HepG2 (cell line): ENCODE results near the gene SEPTIN10. TPM values are rescaled to one million over a fixed set of nuclear protein-coding genes. Genes with fewer than 3 reads are reported as not detected.
A peak's percentile ranks its signal among the peaks of the same experiment; 100 is the strongest.

Source experiments
- ATAC-seq: fragments of 200-7000 bp; cut with Tn5 transposase; 3 replicates; pipeline ENCODE4 v1.9.1; 2020; ENCODE audit warnings: mild to moderate bottlenecking, moderate library complexity
- BruUV-seq: library from RNA; stranded (reverse); fragments of 400-500 nt; replicated peaks from 2 replicates; lab custom pipeline; 2021; lab: Mats Ljungman, UMichigan
- CTCF ChIA-PET: fragments of 300-600 bp; formaldehyde crosslinking; extraction: SDS; loops from one replicate; lab custom pipeline; 2021; ENCODE audit warnings: low total read pairs, inconsistent platforms, low intra/inter-chr PET ratio; lab: Yijun Ruan, JAX
- POLR2A ChIA-PET: fragments of 350-600 bp; sonication (Branson Sonifier 250); formaldehyde crosslinking; loops from one replicate; lab custom pipeline; 2020; ENCODE audit warnings: antibody characterized with exemption, inconsistent platforms; lab: Yijun Ruan, JAX
- DNase-seq: peaks from one replicate; pipeline ENCODE4 v3.0.0-alpha.2; 2015; ENCODE audit warnings: low spot score
- FAIRE-seq: peaks from 3 replicates; lab custom pipeline; 2011; peaks lifted over from hg19 to GRCh38; lab: Jason Lieb, UNC
- H2AFZ ChIP-seq: one replicate; pipeline ENCODE4 v1.6.1; 2011; ENCODE audit warnings: low read length, inconsistent platforms
- H3K27ac ChIP-seq: fragments of 300-600 bp; 3 replicates; pipeline ENCODE4 v1.8.0; 2011; ENCODE audit warnings: mixed run types, mild to moderate bottlenecking, mixed read lengths, low read length, inconsistent platforms; ENCODE audit not compliant: insufficient read depth; ENCODE audit errors: extremely low read length
- H3K27me3 ChIP-seq, 2 experiments: fragments of 200-600 bp in 1 of 2; 2 replicates in 1 of 2; 3 replicates in 1 of 2; pipeline versions ENCODE4 v1.6.0 to v1.8.0; 2011; ENCODE audit warnings: low read length in 2 of 2, mild to moderate bottlenecking in 2 of 2, moderate library complexity in 2 of 2, inconsistent platforms in 1 of 2; ENCODE audit not compliant: insufficient read depth in 2 of 2, control insufficient read depth in 1 of 2
- H3K36me3 ChIP-seq, 2 experiments: fragments of 200-600 bp in 1 of 2; replicated peaks in 1 of 2; 2 replicates in 1 of 2; 3 replicates in 1 of 2; pipeline versions ENCODE4 v1.5.1 to v1.8.0; 2011; ENCODE audit warnings: low read length in 2 of 2, inconsistent platforms in 1 of 2; ENCODE audit not compliant: insufficient read depth in 2 of 2, control insufficient read depth in 1 of 2
- H3K4me1 ChIP-seq: 2 replicates; pipeline ENCODE4 v1.5.1; 2012; ENCODE audit warnings: low read length, inconsistent platforms; ENCODE audit not compliant: insufficient read depth
- H3K4me2 ChIP-seq: 2 replicates; pipeline ENCODE4 v1.6.0; 2011; ENCODE audit warnings: low read depth, low read length, inconsistent platforms
- H3K4me3 ChIP-seq, 3 experiments: fragments of 200-600 bp in 1 of 3; sonication (generic), shearing (Covaris generic) in 1 of 3; replicated peaks in 1 of 3; 2 replicates each; pipeline ENCODE4 v1.5.1; 2011 to 2016; ENCODE audit warnings: low read length in 3 of 3, inconsistent platforms in 2 of 3, low read depth in 2 of 3, mild to moderate bottlenecking in 2 of 3, control low read depth in 1 of 3, mixed read lengths in 1 of 3; ENCODE audit not compliant: insufficient read depth in 1 of 3
- H3K79me2 ChIP-seq: one replicate; pipeline ENCODE4 v1.6.1; 2011; ENCODE audit warnings: low read length, inconsistent platforms; ENCODE audit not compliant: insufficient read depth
- H3K9ac ChIP-seq: 2 replicates; pipeline ENCODE4 v1.6.0; 2011; ENCODE audit warnings: mild to moderate bottlenecking, low read depth, low read length, inconsistent platforms; ENCODE audit not compliant: insufficient read depth
- H3K9me3 ChIP-seq: 2 replicates; pipeline ENCODE4 v1.5.1; 2012; ENCODE audit warnings: mild to moderate bottlenecking, low read length
- H4K20me1 ChIP-seq: 2 replicates; pipeline ENCODE4 v1.6.0; 2011; ENCODE audit warnings: inconsistent platforms, mild to moderate bottlenecking, low read length, moderate library complexity; ENCODE audit not compliant: insufficient read depth
- CEBPG ChIP-seq: IDR thresholded peaks from 2 replicates; pipeline ENCODE4 v1.6.1; 2016
- HNF4A ChIP-seq: sonication (generic); formaldehyde crosslinking; IDR thresholded peaks from 2 replicates; pipeline ENCODE4 v1.4.0; 2020; ENCODE audit warnings: missing genetic modification reagents
- HNF4G ChIP-seq, 2 experiments: sonication (generic) in 1 of 2; formaldehyde crosslinking in 1 of 2; IDR thresholded peaks; 2 replicates each; pipeline versions ENCODE4 v1.4.0 to v1.6.1; 2011 to 2020; ENCODE audit warnings: borderline replicate concordance in 2 of 2, low read depth in 2 of 2, mild to moderate bottlenecking in 2 of 2, low read length in 1 of 2, missing genetic modification reagents in 1 of 2, moderate library complexity in 1 of 2
- NCOR1 ChIP-seq: fragments of 200-600 bp; sonication (generic); IDR thresholded peaks from 2 replicates; pipeline ENCODE4 v1.7.0; 2017; ENCODE audit warnings: antibody characterized with exemption, low read length, borderline replicate concordance
- RXRA ChIP-seq: sonication (generic); formaldehyde crosslinking; IDR thresholded peaks from 2 replicates; pipeline ENCODE4 v1.5.1; 2020; ENCODE audit warnings: missing genetic modification reagents
- TARDBP ChIP-seq: sonication (generic); formaldehyde crosslinking; IDR thresholded peaks from 2 replicates; pipeline ENCODE4 v1.8.0; 2022; ENCODE audit warnings: mild to moderate bottlenecking, missing genetic modification reagents
- ZKSCAN1 ChIP-seq: fragments of 150-350 bp; IDR thresholded peaks from 2 replicates; pipeline ENCODE4 v1.6.1; 2014; ENCODE audit warnings: low read length
- ZNF234 ChIP-seq: sonication (generic); formaldehyde crosslinking; conservative IDR thresholded peaks from 2 replicates; pipeline ENCODE4 v1.5.1; 2020; ENCODE audit warnings: mild to moderate bottlenecking, missing genetic modification reagents
- WGBS: methylation state at CpG from one replicate; pipeline ENCODE4 v1.1.6; 2017; ENCODE audit warnings: low lambda C conversion rate; 5-methylcytosine and 5-hydroxymethylcytosine counted together
- in situ Hi-C: cut with HindIII; loops from 2 replicates; pipeline ENCODE4 v1.10.0; 2017; ENCODE audit warnings: low pct_unique_long_range_greater_than_20kb; ENCODE audit not compliant: extremely low pct_ligation_motif_present
- intact Hi-C: fragments of 100-400 bp; cut with micrococcal nuclease; formaldehyde crosslinking; loops from one replicate; pipeline ENCODE4 v1.10.0; 2022; ENCODE audit not compliant: unreplicated experiment
- polyA plus RNA-seq, 8 experiments: library from polyadenylated mRNA; depleted of rRNA in 3 of 8; stranded (reverse) in 7 of 8; unstranded in 1 of 8; fragments of >200 nt; fragmentation: Illumina TruSeq in 4 of 8; extraction: Trizol in 4 of 8; gene quantifications; 2 replicates each; pipeline versions ENCODE4 v1.2.1 to v1.2.3, GENCODE V29; 2011 to 2016; ENCODE audit warnings: low read depth in 4 of 8, missing spikeins in 1 of 8, mixed read lengths in 1 of 8; ENCODE audit not compliant: insufficient read depth in 1 of 8
- total RNA-seq, 5 experiments: library from RNA; depleted of rRNA; stranded (reverse); fragments of >200 nt; fragmentation: Illumina TruSeq; extraction: Trizol; gene quantifications; 2 replicates each; pipeline ENCODE4 v1.2.3, GENCODE V29; 2016; ENCODE audit warnings: low read depth in 1 of 5
- TF ChIP-seq, protein P1 (sequence below): sonication (generic); formaldehyde crosslinking; IDR thresholded peaks from 2 replicates; pipeline ENCODE4 v1.4.0; 2020; ENCODE audit warnings: missing genetic modification reagents
- TF ChIP-seq, protein P2 (sequence below): sonication (generic); formaldehyde crosslinking; IDR thresholded peaks from 2 replicates; pipeline ENCODE4 v1.4.0; 2020; ENCODE audit warnings: missing genetic modification reagents, mild to moderate bottlenecking, borderline replicate concordance
- TF ChIP-seq, protein P3 (sequence below): sonication (generic); formaldehyde crosslinking; IDR thresholded peaks from 2 replicates; pipeline ENCODE4 v1.5.1; 2020; ENCODE audit warnings: missing genetic modification reagents, mild to moderate bottlenecking, borderline replicate concordance

The SEPTIN10 gene
- total and polyA plus RNA-seq, 2 of the 13 experiments (the other 11 are each of a cell fraction or from before 2014, with no cell fraction given) = 45.8 to 67.5 TPM

DNA sequence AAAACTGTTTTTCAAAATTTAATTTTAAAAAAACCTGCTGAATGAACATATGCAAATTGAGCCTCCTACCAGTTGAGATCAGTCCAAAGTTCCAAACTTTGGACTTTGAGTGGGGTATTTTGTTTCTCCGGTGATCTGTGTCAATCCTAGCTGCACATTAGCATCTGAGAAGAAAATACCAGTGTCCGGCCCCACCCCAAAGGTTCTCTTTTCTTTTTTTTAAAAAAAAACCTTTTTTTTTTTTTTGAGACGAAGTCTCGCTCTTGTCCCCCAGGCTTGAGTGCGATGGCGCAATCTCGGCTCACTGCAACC is 91.7 kb downstream of the SEPTIN10 start:
- WGBS = 5% methylated on average over 7 of the region's 7 CpGs
- ATAC-seq (no peak), FAIRE-seq (no peak), DNase-seq (no peak)
- peaks cover 4% of the 10 kb centered on the region in 2 experiments; a peak in 3 of 5 replicates for H3K27me3 ChIP-seq
- no peak overlapping the region for H3K27ac ChIP-seq
- BruUV-seq = no TSS peak
- CTCF ChIA-PET = no interaction called here
- no peak overlapping the region for H3K4me3 ChIP-seq
- peaks cover 47% of the 10 kb centered on the region for H3K4me1 ChIP-seq
- H3K79me2 ChIP-seq = no peaks in the 10 kb centered on the region
- intact Hi-C loops (no loop called here), in situ Hi-C loops (no loop called here)
- no peak overlapping the region for H2AFZ ChIP-seq
- H3K4me2 ChIP-seq = peak overlapping the region; percentile 25; the same call in 1 of the 2 replicates
- H4K20me1 ChIP-seq = no peaks in the 10 kb centered on the region
- H3K9me3 ChIP-seq = no peaks in the 10 kb centered on the region
- H3K9ac ChIP-seq = no peak overlapping the region
- TF ChIP-seq HNF4G (IDR thresholded peaks at IDR 0.05; ENCODE audit: borderline replicate concordance, low read depth, low read length) (peak; percentile 55; the same call in 1 of the 2 replicates), HNF4G (CRISPR knock-in tag; IDR thresholded peaks at IDR 0.05; ENCODE audit: borderline replicate concordance, low read depth) (no peak), ZKSCAN1 (no peak), CEBPG (CRISPR knock-in tag) (0 out of 2 replicates have a peak, but pooled peaks have one; percentile 9), TARDBP (CRISPR knock-in tag) (no peak), ZNF234 (CRISPR knock-in tag) (no peak), RXRA (CRISPR knock-in tag) (no peak), HNF4A (peak; percentile 56), NCOR1 (peak; percentile 65; the same call in 1 of the 2 replicates)
- TF ChIP-seq, protein P1, sequence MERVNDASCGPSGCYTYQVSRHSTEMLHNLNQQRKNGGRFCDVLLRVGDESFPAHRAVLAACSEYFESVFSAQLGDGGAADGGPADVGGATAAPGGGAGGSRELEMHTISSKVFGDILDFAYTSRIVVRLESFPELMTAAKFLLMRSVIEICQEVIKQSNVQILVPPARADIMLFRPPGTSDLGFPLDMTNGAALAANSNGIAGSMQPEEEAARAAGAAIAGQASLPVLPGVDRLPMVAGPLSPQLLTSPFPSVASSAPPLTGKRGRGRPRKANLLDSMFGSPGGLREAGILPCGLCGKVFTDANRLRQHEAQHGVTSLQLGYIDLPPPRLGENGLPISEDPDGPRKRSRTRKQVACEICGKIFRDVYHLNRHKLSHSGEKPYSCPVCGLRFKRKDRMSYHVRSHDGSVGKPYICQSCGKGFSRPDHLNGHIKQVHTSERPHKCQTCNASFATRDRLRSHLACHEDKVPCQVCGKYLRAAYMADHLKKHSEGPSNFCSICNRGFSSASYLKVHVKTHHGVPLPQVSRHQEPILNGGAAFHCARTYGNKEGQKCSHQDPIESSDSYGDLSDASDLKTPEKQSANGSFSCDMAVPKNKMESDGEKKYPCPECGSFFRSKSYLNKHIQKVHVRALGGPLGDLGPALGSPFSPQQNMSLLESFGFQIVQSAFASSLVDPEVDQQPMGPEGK (CRISPR knock-in tag) = 0 out of 2 replicates have a peak, but pooled peaks have one; percentile 4
- TF ChIP-seq, protein P2, sequence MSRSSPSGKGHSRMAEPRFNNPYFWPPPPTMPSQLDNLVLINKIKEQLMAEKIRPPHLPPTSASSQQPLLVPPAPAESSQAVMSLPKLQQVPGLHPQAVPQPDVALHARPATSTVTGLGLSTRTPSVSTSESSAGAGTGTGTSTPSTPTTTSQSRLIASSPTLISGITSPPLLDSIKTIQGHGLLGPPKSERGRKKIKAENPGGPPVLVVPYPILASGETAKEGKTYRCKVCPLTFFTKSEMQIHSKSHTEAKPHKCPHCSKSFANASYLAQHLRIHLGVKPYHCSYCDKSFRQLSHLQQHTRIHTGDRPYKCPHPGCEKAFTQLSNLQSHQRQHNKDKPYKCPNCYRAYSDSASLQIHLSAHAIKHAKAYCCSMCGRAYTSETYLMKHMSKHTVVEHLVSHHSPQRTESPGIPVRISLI = peak; percentile 22; the same call in 1 of the 2 replicates
- TF ChIP-seq, protein P3, sequence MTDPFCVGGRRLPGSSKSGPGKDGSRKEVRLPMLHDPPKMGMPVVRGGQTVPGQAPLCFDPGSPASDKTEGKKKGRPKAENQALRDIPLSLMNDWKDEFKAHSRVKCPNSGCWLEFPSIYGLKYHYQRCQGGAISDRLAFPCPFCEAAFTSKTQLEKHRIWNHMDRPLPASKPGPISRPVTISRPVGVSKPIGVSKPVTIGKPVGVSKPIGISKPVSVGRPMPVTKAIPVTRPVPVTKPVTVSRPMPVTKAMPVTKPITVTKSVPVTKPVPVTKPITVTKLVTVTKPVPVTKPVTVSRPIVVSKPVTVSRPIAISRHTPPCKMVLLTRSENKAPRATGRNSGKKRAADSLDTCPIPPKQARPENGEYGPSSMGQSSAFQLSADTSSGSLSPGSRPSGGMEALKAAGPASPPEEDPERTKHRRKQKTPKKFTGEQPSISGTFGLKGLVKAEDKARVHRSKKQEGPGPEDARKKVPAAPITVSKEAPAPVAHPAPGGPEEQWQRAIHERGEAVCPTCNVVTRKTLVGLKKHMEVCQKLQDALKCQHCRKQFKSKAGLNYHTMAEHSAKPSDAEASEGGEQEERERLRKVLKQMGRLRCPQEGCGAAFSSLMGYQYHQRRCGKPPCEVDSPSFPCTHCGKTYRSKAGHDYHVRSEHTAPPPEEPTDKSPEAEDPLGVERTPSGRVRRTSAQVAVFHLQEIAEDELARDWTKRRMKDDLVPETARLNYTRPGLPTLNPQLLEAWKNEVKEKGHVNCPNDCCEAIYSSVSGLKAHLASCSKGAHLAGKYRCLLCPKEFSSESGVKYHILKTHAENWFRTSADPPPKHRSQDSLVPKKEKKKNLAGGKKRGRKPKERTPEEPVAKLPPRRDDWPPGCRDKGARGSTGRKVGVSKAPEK (CRISPR knock-in tag) = no peak
- H3K36me3 ChIP-seq = no peaks in the 10 kb centered on the region
- POLR2A ChIA-PET = no interaction called here
